Measurements from ENCODE around the gene ZFR.

ZFR gene

DNA sequence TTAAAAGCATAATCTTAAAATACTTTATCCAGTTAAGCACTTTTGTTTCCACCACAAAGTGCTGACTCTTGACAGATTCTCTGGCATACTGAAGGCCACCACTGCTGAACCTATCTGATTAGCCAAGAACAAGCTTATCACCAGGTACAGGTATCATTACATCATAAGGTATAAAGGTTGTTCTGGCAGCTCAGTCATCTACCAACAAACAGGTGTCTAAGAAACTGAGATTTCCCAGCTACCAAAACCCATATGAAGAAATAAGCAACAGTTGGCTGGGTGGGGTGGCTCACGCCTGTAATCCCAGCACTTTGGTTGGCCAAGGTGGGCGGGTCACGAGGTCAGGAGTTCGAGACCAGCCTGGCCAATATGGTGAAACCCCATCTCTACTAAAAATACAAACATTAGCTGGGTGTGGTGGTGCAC is 136.8 kb downstream of the ZFR start:
- Histone ChIP-seq H3K9me3 (ENCODE audit: control insufficient read depth, insufficient read depth, low read length) (no peaks in the 10 kb centered on the region), H3K36me3 (ENCODE audit: insufficient read depth, low read length) (no peaks in the 10 kb centered on the region), H3K4me1 (ENCODE audit: insufficient read depth, low read length) (peaks cover 3% of the 10 kb centered on the region; the same call in 1 of the 2 replicates), H3K9ac (ENCODE audit: low read depth, low read length) (no peak overlapping the region)

DNA sequence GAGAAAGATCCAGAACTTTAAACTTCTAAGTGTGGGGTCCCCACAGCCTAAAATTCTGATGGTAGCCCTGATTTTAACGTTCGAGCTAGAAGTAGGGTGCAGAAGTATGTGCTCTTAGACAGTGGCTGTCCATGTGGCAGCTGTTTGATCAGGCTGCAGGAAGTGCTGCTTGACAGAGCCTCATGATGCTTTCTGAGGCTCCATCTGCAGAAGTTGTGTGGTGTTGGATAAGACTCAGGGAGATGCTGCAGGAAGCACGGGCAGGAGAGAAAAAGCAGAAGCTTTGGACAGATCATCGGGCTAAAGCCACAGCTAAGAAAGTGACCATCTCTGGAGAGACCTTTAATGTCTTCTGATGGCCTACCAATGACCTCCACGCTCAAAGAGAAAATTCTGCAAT is 139.9 kb downstream of the ZFR start:
- Histone ChIP-seq H3K9me3 (ENCODE audit: control insufficient read depth, insufficient read depth, low read length) (no peaks in the 10 kb centered on the region), H3K9ac (ENCODE audit: low read depth, low read length) (no peak overlapping the region), H3K4me1 (ENCODE audit: insufficient read depth, low read length) (peaks cover 3% of the 10 kb centered on the region; the same call in 1 of the 2 replicates), H3K36me3 (ENCODE audit: insufficient read depth, low read length) (no peaks in the 10 kb centered on the region)
